Superior temporal gyrus (tissue), 1 donor: ENCODE results near the gene NELFA.

Experiments
- DNase-seq: peaks from one replicate; pipeline ENCODE4 v3.0.0-alpha.2; 2016; ENCODE audit errors: extremely low spot score

NELFA gene

GRCh38 chr4:1982124-1983052, 26.4 kb downstream of the NELFA start:
- DNase-seq: no peak

- DNase-seq: no peak
These were observed 27.3 kb downstream of the NELFA start for GRCh38 chr4:1981251-1982058.

GRCh38 chr4:1980561-1981041, 28.2 kb downstream of the NELFA start:
- no peak for DNase-seq

- no peak for DNase-seq
These were observed 29.1 kb downstream of the NELFA start for GRCh38 chr4:1979477-1980196.

GRCh38 chr4:1978741-1979476, 29.9 kb downstream of the NELFA start:
- no peak for DNase-seq

GRCh38 chr4:1978226-1978625, 30.5 kb downstream of the NELFA start:
- DNase-seq: no peak

GRCh38 chr4:1976416-1977352, 32.1 kb downstream of the NELFA start:
- no peak for DNase-seq

- no peak for DNase-seq
These were observed 32.9 kb downstream of the NELFA start for GRCh38 chr4:1975880-1976279.

GRCh38 chr4:1975391-1975801, 33.4 kb downstream of the NELFA start:
- DNase-seq: no peak

- DNase-seq: no peak
These were observed 33.9 kb downstream of the NELFA start for GRCh38 chr4:1974840-1975239.

- no peak for DNase-seq
These were observed 35.1 kb downstream of the NELFA start for GRCh38 chr4:1973661-1974060.

GRCh38 chr4:1973218-1973617, 35.6 kb downstream of the NELFA start:
- DNase-seq: no peak

- no peak for DNase-seq
These were observed 36.4 kb downstream of the NELFA start for GRCh38 chr4:1972414-1972813.

- DNase-seq: no peak
These were observed 37.1 kb downstream of the NELFA start for GRCh38 chr4:1971456-1972200.

- no peak for DNase-seq
These were observed 37.8 kb downstream of the NELFA start for GRCh38 chr4:1970926-1971325.

GRCh38 chr4:1969928-1970723, 38.6 kb downstream of the NELFA start:
- DNase-seq: no peak

GRCh38 chr4:1968686-1969295, 40.0 kb downstream of the NELFA start:
- DNase-seq: peak; percentile 63

- DNase-seq: no peak
These were observed 41.1 kb downstream of the NELFA start for GRCh38 chr4:1967512-1968149.
